CD4-positive, alpha-beta T cell treated with Interleukin-21 for 1 hour (primary cell): ENCODE measurements around the gene UNC80.

Experiments used
- DNase-seq: peaks from one replicate; pipeline ENCODE4 v3.0.0-alpha.2; 2020

UNC80 gene

DNA sequence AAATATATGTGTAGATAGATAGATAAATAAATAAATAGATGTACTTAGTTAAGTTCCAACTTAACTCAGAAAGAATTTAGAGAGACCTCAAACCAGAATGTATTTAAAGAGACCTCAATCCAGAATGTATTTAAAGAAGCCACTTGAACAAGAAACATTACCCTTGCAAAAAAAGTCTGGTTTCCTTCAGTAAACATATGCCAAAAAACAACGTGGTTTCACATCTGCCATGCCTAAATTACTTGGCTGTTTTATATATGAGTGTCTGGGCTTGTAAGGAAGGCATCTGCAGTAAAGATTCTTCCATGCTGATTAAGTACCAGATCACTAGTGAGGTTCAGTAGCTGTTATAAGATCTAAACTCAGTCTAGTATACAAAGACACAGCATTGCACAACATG lies 201.7 kb downstream of the UNC80 start:
- no peak for DNase-seq

GRCh38 chr2:209974576-209974975 lies 202.9 kb downstream of the UNC80 start:
- DNase-seq: no peak

DNA sequence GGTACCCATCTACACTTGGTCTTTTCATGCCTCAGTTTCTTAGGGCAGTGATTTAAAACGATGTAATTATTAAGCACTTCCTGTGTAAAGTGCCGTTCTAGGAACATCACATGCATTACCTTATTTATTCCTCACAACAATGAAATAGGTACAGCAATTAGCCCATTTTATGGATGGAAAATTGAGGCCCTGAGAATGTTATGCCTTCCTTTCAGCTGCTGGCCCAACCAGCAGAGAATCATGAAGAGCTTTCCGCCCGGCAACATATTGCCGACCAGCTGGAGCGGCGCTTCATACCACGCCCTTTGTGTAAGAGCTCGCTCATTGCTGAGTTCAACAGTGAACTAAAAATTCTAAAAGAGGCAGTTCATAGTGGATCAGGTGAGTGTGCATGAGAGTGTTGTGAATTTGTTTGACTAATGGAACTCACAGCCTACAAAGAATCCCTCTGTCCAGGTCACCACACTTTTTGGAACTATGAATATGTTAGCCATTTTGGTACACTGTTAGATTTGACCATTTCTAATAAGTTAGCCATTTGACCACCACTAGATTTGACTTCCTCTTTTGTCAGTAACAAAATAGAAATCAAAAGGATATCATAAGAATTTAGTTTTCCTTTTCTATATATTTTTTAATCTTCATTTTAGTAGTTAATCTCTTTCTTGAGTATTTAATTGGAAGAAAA lies 205.2 kb downstream of the UNC80 start:
- no peak for DNase-seq

- peak; percentile 58 for DNase-seq
These were observed 206.0 kb downstream of the UNC80 start for GRCh38 chr2:209977386-209978239.

GRCh38 chr2:209984291-209984690 lies 212.7 kb downstream of the UNC80 start:
- DNase-seq: no peak

GRCh38 chr2:209985874-209986273 lies 214.2 kb downstream of the UNC80 start:
- no peak for DNase-seq

GRCh38 chr2:209986415-209986814 lies 214.8 kb downstream of the UNC80 start:
- no peak for DNase-seq

DNA sequence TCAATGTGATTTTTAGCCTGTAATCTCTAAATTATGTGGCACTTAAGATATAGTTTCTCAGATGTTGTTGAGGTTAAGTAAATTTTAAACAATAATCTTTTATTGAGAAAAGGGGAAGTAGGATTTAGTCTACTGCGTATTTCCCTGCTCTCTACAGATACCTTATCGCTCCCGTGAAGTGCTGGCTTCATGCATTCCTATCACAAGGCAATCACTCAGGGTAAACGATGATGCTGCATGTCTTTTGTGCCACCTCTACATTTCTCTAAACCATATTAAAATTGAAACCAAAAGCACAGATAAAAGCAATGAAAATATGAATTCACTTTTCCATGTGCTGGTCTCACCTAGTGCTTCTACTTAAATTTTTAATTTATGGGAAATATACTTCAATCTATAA lies 216.4 kb downstream of the UNC80 start:
- DNase-seq: no peak

DNA sequence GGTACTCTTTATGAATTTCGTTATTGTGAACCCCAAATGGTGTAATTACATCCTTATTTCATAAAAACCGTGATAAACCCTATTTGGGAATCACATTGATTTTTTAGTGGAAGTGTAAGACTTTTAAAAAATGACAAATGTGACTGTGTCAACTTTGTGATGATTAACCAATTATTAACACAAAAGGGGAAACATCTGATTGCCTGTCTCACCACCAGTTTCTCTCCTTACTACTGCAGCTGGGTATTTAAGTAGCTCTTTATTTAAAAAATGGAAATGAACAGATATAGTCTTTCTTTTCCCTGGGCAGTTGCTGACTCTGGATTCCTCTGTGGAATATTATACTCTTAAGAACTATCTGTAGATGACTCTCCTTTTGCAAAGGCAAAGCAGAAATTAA lies 219.2 kb downstream of the UNC80 start:
- no peak for DNase-seq

DNA sequence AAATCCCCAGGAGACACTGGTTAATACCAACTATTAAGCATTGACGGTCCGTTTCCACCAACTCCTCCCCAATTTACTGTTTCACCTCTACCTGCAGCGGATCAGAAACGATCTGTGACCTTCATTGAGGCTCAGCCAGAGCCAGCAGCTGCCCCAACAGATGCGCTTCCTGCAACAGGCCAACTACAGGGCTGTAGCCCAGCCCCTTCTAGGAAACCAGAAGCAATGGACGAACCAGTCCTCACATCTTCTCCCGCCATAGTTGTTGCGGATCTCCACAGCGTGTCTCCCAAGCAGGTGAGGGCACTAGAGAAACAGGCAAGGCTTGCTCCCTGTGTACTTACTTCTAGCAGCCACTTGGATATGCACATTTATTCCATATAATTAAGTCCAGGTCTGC lies 222.3 kb downstream of the UNC80 start:
- no peak for DNase-seq

DNA sequence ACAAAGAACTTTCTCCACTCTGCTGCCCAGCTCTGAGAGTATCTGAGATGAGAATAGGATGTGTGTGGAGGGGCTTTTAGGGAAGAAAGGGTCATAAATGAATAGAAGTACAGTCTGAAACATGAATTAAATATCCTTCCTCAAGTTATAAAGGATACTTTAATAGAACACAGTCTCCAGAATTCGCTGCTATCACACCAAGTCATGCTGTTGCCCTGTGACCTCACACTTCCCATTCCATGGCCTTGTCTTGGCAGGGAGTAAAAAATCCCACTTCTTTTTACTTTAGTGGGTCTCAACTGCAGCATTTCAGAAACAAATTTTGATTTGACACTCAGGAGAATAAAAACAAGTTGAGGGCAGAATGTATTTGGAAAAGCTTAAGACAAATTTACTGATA lies 227.0 kb downstream of the UNC80 start:
- no peak for DNase-seq

- DNase-seq: no peak
These were observed 229.1 kb downstream of the UNC80 start for GRCh38 chr2:210000464-210001324.

DNA sequence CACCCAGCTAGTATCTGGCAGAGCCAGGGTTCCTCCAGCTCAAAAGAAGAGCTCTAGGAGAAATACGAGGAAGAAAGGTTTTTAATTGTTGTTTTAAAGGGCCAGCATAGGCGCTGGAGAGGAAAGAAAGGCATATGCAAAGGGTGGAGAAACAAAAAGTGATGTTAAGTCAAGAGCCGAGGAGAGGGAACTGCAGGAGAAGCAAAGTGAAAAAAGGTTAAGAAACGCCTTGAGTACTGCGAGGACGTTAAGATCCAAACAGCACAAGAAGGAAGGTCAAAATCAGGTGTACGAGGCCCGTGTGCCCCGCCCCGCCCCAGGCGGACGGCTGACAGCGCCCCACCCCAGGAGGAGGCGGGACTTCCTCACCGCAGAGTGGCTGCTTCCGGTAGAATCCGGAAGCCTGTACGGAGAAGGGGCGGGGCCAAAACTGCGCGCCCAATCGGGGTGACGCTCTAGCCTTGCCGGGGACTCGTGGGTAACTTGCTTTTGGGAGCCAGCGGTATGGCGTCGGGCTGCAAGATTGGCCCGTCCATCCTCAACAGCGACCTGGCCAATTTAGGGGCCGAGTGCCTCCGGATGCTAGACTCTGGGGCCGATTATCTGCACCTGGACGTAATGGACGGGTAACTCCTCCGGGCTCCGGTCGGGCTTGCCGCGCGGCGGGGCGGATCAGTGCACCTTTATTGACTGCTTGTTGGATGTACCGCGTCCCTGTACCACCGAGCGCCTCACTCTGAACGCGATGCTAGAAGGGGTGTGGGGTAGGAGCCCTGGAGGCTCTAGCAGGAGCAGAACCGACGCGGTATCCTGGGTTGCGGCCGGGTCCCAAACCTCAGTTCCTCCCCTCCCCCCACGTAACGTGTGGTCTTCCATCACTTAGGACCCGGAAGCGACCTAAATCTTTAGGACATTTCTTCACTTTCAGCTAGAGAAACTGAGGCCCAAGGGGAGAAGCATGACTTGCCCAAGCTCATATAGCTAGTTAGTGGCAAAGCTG lies 230.8 kb downstream of the UNC80 start, which contains the start of gene RPE:
TSS of gene RPE (plus strand) at position 481 of the 1,000 bp plus-strand sequence. CDS start at position 505, 24 bp downstream.
- peak; percentile 96 for DNase-seq

GRCh38 chr2:210003359-210003758 lies 231.7 kb downstream of the UNC80 start:
- DNase-seq: no peak

DNA sequence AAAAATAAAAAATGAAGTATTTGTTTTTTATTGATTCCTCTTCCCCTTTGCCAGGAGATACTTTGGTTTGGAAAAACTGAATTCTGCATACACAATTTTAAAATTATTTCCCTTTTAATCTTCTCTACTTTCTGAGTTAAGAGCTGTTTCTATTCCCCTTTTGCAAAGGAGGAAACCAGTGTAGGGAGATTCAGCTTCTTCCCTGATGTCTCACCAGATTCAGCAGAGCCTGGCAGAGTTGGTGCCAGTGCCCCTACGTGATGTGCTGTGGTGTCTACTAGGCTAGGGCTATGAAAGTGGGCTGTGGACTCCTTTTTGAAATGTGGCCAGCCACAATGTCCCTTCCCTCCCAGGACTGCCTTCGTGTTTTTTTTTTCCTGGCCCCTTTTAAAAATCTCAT lies 233.2 kb downstream of the UNC80 start:
- no peak for DNase-seq

DNA sequence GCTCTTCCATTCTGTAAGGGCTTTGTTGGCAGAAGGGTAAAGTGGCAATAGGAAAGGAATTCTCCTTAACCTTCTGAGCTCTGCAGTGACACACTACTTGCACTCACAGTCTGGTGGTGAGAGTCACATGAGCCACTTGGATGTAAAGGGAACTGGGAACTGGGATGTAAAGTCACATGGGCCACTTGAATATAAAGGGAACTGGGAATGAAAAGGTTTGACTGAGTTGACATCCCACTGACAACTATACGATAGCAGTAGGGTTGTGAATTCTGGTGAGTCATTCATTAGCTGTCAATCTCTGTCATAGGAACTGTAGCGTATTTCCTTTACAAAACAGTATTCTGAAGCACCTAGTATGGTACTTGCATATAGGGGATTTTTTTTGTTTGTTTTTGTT lies 236.3 kb downstream of the UNC80 start:
- DNase-seq: no peak

GRCh38 chr2:210009126-210009525 lies 237.5 kb downstream of the UNC80 start:
- DNase-seq: no peak

DNA sequence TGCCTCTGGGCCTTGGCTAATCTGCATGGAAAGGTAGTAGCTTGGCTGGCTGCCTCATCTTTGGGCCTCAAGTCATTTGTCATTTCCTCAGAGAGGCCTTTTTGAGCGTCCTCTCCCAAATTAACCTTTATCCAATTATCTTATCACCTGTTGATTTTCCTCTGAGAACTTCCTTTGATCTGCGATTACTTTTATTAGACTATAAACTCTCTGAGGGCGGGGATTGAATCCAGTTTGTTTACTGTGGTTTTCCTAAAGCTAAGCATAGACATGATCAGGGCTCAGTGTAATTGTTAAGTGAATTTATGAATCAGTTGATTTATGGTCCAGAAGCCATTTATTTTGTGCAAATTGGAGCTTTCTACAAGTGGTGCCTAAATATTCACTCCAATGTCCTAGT lies 238.3 kb downstream of the UNC80 start:
- DNase-seq: no peak

- DNase-seq: peak; percentile 8
These were observed 248.5 kb downstream of the UNC80 start for GRCh38 chr2:210020138-210020537.

DNA sequence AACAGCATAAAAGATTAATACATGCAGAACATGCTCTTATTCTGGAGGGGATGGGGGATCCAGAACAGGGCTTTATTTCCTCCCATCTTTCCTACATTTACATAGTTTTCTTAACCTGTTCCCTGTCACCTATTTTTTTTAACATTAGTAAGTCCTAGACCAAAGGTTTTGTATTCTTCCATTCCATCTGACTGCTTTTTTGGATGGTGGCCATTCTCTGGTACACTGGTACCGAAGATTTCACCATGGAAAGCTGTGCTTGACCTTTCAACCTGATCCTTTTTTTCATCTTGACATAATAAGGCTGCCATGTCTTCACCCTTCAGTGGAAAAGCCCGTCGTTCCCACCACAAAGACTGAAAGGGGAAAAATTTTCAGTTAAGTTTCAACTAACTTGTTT lies 251.2 kb downstream of the UNC80 start:
- no peak for DNase-seq

GRCh38 chr2:210027608-210028007 lies 256.0 kb downstream of the UNC80 start:
- no peak for DNase-seq

- DNase-seq: no peak
These were observed 256.5 kb downstream of the UNC80 start for GRCh38 chr2:210028178-210028577.
